ENCODE measurements around the gene AGAP3.

DNA sequence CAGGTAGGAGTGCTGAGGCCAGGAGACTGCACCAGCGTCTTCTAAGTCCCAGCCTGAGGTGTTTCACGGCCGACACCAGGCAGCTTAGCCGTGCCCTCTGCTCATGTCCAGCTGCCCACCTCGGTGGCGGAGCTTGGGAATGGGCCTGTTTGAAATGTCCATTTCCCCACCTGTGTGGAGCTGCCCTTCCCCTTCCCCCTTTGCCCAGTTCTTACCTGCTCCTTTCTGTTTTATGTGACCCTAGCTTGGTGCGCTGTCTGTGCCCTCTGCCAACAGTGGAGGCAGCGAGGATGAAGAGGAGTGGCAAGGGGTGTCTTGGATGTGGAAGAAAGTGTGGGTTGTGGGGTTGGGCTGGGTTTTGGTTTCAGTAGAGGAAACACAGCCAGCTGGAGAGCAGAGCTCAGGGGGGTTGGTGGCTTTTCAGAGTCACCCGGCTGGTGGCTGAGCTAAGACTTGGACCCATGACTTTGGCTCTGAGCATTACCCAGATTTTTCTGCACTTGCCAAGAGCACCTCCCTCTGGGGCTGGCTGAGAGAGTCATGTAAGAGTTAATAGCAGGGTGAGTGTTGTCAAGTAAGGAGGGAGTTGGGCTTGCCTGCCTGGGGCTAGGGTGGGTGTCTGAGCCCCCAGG lies 43.8 kb downstream of the AGAP3 start:
- TF ChIP-seq CTCF (conservative IDR thresholded peaks at IDR 0.05 in 1 of 2, IDR thresholded peaks at IDR 0.05 in 1 of 2; ENCODE audit: extremely low read depth in 1 of 2, insufficient read depth in 1 of 2, low read depth in 1 of 2, low read length in 2 of 2) (no peak), EZH2 (IDR thresholded peaks at IDR 0.05; ENCODE audit: borderline replicate concordance, low read length) (no peak)
